Caco-2 (cell line): ENCODE results near the gene SEC31B. TPM values are rescaled to one million over a fixed set of nuclear protein-coding genes. Genes with fewer than 3 reads are reported as not detected.

Source experiments
- BruUV-seq: library from RNA; stranded (reverse); fragments of 400-500 nt; replicated peaks from 2 replicates; lab custom pipeline; 2021; lab: Mats Ljungman, UMichigan
- CTCF ChIA-PET: fragments of 300-600 bp; sonication (Branson Sonifier 250); formaldehyde crosslinking; loops from one replicate; lab custom pipeline; 2022; ENCODE audit warnings: antibody characterized with exemption; lab: Charles Lee
- POLR2A ChIA-PET: fragments of 300-600 bp; sonication (Branson Sonifier 250); formaldehyde crosslinking; loops from one replicate; lab custom pipeline; 2022; ENCODE audit warnings: antibody characterized with exemption; lab: Charles Lee
- DNase-seq, 2 experiments: peaks; one replicate each; pipeline versions ENCODE4 v3.0.0 to v3.0.0-alpha.2; 2020 to 2022
- H3K27me3 ChIP-seq: replicated peaks from 2 replicates; pipeline ENCODE4 v1.6.0; 2011; ENCODE audit warnings: low read length; ENCODE audit not compliant: control insufficient read depth, insufficient read depth
- H3K36me3 ChIP-seq: 2 replicates; pipeline ENCODE4 v1.5.1; 2011; ENCODE audit warnings: low read length; ENCODE audit not compliant: control insufficient read depth, insufficient read depth
- H3K4me1 ChIP-seq: fragments of 250-450 bp; sonication (Bioruptor Pico); 2 replicates; pipeline ENCODE4 v1.5.1; 2020; ENCODE audit warnings: mild to moderate bottlenecking
- H3K4me3 ChIP-seq: 2 replicates; pipeline ENCODE4 v1.5.1; 2011; ENCODE audit warnings: low read depth, mild to moderate bottlenecking, control low read depth, low read length
- H3K9me3 ChIP-seq: fragments of 250-450 bp; sonication (Bioruptor Pico); 2 replicates; pipeline ENCODE4 v1.5.1; 2020; ENCODE audit warnings: mild to moderate bottlenecking, moderate library complexity
- H3K27ac Mint-ChIP-seq: one replicate; pipeline ENCODE4 v1.8.0; 2022; ENCODE audit warnings: mixed read lengths; ENCODE audit not compliant: unreplicated experiment
- H3K27me3 Mint-ChIP-seq: one replicate; pipeline ENCODE4 v1.8.0; 2022; ENCODE audit warnings: mixed read lengths; ENCODE audit not compliant: insufficient read depth, unreplicated experiment
- H3K36me3 Mint-ChIP-seq: one replicate; pipeline ENCODE4 v1.8.0; 2022; ENCODE audit warnings: mild to moderate bottlenecking, mixed read lengths; ENCODE audit not compliant: insufficient read depth, unreplicated experiment
- H3K4me1 Mint-ChIP-seq: one replicate; pipeline ENCODE4 v1.8.0; 2022; ENCODE audit warnings: low read depth, mixed read lengths; ENCODE audit not compliant: unreplicated experiment
- H3K4me3 Mint-ChIP-seq: one replicate; pipeline ENCODE4 v1.8.0; 2022; ENCODE audit warnings: mild to moderate bottlenecking, moderate library complexity, mixed read lengths; ENCODE audit not compliant: unreplicated experiment
- H3K9me3 Mint-ChIP-seq: one replicate; pipeline ENCODE4 v1.8.0; 2022; ENCODE audit warnings: mixed read lengths; ENCODE audit not compliant: unreplicated experiment
- intact Hi-C: fragments of 100-400 bp; cut with micrococcal nuclease; formaldehyde crosslinking; loops from one replicate; pipeline ENCODE4 v1.10.0; 2022; ENCODE audit not compliant: unreplicated experiment
- total RNA-seq: library from RNA; stranded (reverse); gene quantifications from 2 replicates; pipeline ENCODE4 v1.2.3, GENCODE V29; 2022
- TF ChIP-seq, protein P1 (sequence below), 2 experiments: fragments of 200-600 bp in 1 of 2; IDR thresholded peaks; 1 replicate in 1 of 2; 2 replicates in 1 of 2; pipeline versions ENCODE4 v1.5.1 to v1.8.0; 2011 to 2022; ENCODE audit warnings: antibody characterized with exemption in 1 of 2, control low read depth in 1 of 2, inconsistent platforms in 1 of 2, low read depth in 1 of 2, low read length in 1 of 2, mild to moderate bottlenecking in 1 of 2, moderate library complexity in 1 of 2; ENCODE audit not compliant: insufficient read depth in 1 of 2, severe bottlenecking in 1 of 2, unreplicated experiment in 1 of 2

Gene SEC31B
- total RNA-seq, 1 experiment from 2014 or later, result 5.1 TPM

GRCh38 chr10:100442548-100442947 lies 77.1 kb downstream of the SEC31B start:
- no TSS peak for BruUV-seq
- H3K4me1 Mint-ChIP-seq, result peaks cover 13% of the 10 kb centered on the region
- Histone ChIP-seq H3K36me3 (no peaks in the 10 kb centered on the region), H3K4me3 (no peak overlapping the region), H3K9me3 (no peaks in the 10 kb centered on the region), H3K4me1 (no peaks in the 10 kb centered on the region), H3K27me3 (no peaks in the 10 kb centered on the region)
- ChIA-PET CTCF (interaction anchor here (0.7 to 1.4 kb wide), 2 partner anchors 66 to 238 kb away, joined by 3 to 5 read pairs; no protein-coding TSS in a partner anchor), POLR2A (interaction anchor here (0.6 kb wide), 1 partner anchor 96 kb away, joined by 6 read pairs; the partner anchor contains the start of gene SCD)
- H3K27ac Mint-ChIP-seq, result no peak overlapping the region
- intact Hi-C loops, result no loop called here
- no peaks in the 10 kb centered on the region for H3K36me3 Mint-ChIP-seq
- H3K9me3 Mint-ChIP-seq, result no peaks in the 10 kb centered on the region
- DNase-seq, result peak; percentile 36 to 53
- TF ChIP-seq, protein P1, sequence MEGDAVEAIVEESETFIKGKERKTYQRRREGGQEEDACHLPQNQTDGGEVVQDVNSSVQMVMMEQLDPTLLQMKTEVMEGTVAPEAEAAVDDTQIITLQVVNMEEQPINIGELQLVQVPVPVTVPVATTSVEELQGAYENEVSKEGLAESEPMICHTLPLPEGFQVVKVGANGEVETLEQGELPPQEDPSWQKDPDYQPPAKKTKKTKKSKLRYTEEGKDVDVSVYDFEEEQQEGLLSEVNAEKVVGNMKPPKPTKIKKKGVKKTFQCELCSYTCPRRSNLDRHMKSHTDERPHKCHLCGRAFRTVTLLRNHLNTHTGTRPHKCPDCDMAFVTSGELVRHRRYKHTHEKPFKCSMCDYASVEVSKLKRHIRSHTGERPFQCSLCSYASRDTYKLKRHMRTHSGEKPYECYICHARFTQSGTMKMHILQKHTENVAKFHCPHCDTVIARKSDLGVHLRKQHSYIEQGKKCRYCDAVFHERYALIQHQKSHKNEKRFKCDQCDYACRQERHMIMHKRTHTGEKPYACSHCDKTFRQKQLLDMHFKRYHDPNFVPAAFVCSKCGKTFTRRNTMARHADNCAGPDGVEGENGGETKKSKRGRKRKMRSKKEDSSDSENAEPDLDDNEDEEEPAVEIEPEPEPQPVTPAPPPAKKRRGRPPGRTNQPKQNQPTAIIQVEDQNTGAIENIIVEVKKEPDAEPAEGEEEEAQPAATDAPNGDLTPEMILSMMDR (IDR thresholded peaks at IDR 0.05; ENCODE audit: insufficient read depth in 1 of 2, low read depth in 1 of 2, low read length in 1 of 2, severe bottlenecking in 1 of 2, unreplicated experiment in 1 of 2), result no peak
- no peaks in the 10 kb centered on the region for H3K27me3 Mint-ChIP-seq
- no peak overlapping the region for H3K4me3 Mint-ChIP-seq

GRCh38 chr10:100438674-100439315 lies 80.9 kb downstream of the SEC31B start:
- H3K27ac Mint-ChIP-seq, result no peak overlapping the region
- no peaks in the 10 kb centered on the region for H3K36me3 Mint-ChIP-seq
- no peaks in the 10 kb centered on the region for H3K27me3 Mint-ChIP-seq
- H3K4me1 Mint-ChIP-seq, result peaks cover 13% of the 10 kb centered on the region
- H3K9me3 Mint-ChIP-seq, result no peaks in the 10 kb centered on the region
- intact Hi-C loops, result no loop called here
- TF ChIP-seq, protein P1 (IDR thresholded peaks at IDR 0.05; ENCODE audit: insufficient read depth in 1 of 2, low read depth in 1 of 2, low read length in 1 of 2, severe bottlenecking in 1 of 2, unreplicated experiment in 1 of 2), result no peak
- H3K9me3 ChIP-seq, result no peaks in the 10 kb centered on the region
- H3K36me3 ChIP-seq, result no peaks in the 10 kb centered on the region
- ChIA-PET POLR2A (interaction anchor here (0.5 kb wide), 1 partner anchor 65 kb away, joined by 5 read pairs; no protein-coding TSS in a partner anchor), CTCF (interaction anchor here (1.2 to 2.8 kb wide), 3 partner anchors 43 to 80 kb away, joined by 5 to 13 read pairs (median 8); no protein-coding TSS in a partner anchor)
- H3K4me3 ChIP-seq, result no peak overlapping the region
- no peaks in the 10 kb centered on the region for H3K27me3 ChIP-seq
- H3K4me3 Mint-ChIP-seq, result no peak overlapping the region
- H3K4me1 ChIP-seq, result no peaks in the 10 kb centered on the region
- no peak for DNase-seq
- BruUV-seq, result no TSS peak

Other genes with a start within 250 kb of the SEC31B start
- 51.9 and 52.8 TPM in 2 replicates for gene BLOC1S2, start 233.2 kb downstream of the SEC31B start, total RNA-seq
- gene PKD2L1, start 189.6 kb downstream of the SEC31B start, total RNA-seq, result 0.19 TPM in 1 of 2 replicates, not detected in the other
- gene SCD, start 172.6 kb downstream of the SEC31B start, total RNA-seq, result 449 and 457 TPM in 2 replicates
- gene WNT8B, start 56.9 kb downstream of the SEC31B start, total RNA-seq, result 0.14 TPM in 1 of 2 replicates, not detected in the other
- 249 and 255 TPM in 2 replicates for gene NDUFB8, start 10.0 kb upstream of the SEC31B start, total RNA-seq
- gene HIF1AN, start 16.1 kb upstream of the SEC31B start, total RNA-seq, result 71.2 and 72.5 TPM in 2 replicates
- 0.30 and 0.45 TPM in 2 replicates for gene PAX2, start 225.7 kb upstream of the SEC31B start, total RNA-seq